GM21786 (cell line): ENCODE data around the gene LIPC.

Experiments used
- ATAC-seq: cut with Tn5 transposase; IDR thresholded peaks from one replicate; pipeline ENCODE4 v1.9.1; 2021; ENCODE audit not compliant: unreplicated experiment

LIPC gene

DNA sequence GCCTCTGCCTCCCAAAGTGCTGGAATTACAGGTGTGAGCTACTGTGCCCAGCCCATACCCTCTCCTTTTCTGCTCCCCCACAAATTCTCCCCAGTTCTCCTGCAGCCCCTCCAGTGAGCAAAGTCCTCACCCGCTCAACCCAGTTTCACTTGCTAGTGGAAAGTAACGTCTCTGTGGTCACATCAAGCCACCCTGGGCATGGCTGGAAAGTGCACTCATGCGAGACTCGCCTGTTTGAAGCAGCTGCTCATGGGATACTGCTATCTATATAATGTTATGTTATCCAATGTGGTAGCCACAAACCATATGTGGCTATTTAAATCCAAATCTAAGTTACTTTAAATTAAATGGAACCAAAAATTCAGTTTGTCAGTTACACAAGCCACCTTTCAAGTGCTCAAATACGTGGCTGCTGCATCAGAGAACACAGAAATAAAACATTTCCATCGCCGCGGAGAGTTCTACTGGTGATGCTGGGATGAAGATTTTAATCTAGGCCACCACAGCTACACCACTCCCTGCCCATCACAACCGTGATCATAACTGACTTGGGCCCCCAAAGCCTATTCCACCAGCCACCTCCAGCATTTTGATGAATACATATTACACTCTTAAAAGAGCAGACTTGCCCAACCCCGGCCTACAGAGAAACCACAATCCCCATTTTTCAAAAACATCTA lies 119.4 kb downstream of the LIPC start:
- no peak for ATAC-seq

DNA sequence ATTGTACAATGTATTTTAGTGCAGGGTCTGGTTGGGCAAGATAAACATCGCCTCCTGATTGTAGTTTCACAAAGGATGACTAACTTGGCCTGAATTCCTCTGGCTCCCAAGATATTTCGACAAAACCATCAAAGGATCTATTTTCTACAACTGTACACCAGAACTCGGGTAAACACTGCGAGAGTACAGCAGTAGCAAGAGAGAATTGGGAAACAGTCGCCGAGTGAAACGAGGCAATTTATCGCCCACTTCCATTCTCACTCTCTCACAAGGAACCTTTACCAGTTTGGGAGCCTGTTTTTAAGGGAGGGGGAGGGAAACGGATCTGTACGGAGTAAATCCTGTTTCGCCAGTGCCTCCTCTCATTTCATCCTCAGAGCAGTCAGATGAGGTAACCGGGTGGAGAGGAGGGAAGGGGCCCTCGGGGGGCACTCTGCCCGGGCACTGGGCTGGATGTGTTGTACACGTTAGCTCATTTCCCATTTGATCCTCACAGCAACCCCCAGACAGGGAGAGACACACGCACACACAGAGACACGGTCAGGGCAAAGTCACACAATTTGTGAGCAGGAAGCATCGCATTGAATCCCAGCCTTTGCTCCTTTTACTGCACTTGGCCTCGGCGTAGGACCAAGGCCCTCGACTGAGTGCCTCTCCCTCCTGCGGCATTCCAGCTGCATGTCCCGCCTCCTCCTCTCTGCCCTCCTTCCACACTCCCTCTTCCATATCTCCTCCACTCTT lies 120.1 kb downstream of the LIPC start:
- ATAC-seq, result no peak

DNA sequence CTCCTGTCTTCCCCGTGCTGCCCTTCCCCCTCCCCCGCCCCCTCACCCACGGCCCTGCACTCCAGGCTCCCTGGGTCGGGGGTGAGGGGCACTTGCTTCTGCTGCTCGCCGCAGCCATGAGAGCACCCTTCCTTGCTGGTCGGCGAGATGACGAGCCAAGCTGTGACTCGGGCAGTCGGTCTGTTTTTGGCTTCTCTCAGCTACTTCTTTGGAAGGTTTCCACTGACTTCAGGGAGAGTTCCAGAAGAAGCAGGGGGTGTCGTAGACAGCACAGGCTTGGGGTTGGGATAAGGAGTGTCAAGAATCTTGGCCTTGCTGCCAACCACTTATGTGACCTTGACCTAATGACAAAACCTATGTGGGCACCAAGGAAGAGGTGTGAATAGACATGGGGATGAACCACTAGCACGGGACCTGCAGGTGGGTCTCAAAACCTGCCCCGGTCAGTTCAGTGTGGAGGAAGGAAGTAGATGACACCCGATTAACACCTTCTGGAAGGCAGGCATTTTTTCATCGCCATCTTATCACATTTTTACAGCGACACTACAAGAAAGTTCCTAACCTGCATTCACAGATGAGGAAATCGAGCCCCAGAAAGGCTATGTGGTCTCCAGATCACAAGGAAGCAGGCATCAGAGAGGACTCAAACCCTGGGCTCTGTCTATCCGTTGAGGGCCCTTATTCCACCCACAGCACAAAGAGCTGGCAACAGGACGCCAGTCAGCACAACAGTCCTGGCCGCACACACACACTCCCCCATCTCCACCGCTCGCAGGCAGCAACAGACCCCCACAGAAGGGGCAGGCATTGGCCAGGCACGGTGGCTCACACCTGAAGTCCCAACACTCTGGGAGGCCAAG lies 120.9 kb downstream of the LIPC start:
- no peak for ATAC-seq

DNA sequence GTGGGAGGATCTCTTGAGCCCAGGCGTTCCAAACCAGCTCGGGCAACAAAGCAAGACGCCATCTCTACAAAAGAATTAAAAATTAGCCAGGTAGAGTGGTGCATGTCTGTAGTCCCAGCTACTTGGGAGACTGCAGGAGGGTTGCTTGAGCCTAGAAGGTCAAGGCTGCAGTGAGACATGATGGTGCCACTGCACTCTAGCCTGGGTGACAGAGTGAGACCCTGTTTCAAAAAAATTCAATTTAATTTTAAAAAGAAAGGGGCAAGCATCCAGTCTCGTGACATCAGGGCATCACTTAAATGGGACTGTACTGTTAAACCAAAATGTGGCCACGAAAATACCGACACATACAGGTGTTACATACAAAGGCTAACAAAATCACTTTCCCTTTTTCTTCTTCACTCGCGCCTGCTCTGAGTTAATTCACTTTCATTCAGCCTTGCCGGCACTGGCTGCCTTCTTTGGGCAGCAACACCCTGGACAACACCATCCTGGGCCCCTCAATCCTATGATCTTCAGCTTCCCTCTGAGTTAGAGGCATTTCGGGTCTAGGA lies 121.7 kb downstream of the LIPC start:
- no peak for ATAC-seq

DNA sequence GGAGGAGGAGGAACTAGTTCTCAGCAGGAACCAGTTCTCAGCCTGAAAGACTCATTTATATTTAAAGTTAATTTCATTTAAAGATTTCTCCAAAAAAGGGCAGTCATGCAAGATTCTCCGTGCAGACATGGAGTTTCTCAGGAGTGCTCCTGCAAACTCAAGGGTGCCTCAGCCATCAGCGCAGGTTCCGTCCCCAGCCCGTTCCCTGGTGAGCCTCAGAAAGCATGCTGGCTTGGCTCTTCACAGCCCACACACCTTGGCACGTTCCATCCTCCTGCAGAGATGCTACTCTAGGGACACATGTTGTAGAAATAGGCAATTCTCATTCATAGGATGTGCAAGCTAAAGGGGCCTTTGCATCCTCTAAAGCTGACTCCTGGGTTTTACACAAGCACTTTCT lies 123.0 kb downstream of the LIPC start:
- no peak for ATAC-seq

DNA sequence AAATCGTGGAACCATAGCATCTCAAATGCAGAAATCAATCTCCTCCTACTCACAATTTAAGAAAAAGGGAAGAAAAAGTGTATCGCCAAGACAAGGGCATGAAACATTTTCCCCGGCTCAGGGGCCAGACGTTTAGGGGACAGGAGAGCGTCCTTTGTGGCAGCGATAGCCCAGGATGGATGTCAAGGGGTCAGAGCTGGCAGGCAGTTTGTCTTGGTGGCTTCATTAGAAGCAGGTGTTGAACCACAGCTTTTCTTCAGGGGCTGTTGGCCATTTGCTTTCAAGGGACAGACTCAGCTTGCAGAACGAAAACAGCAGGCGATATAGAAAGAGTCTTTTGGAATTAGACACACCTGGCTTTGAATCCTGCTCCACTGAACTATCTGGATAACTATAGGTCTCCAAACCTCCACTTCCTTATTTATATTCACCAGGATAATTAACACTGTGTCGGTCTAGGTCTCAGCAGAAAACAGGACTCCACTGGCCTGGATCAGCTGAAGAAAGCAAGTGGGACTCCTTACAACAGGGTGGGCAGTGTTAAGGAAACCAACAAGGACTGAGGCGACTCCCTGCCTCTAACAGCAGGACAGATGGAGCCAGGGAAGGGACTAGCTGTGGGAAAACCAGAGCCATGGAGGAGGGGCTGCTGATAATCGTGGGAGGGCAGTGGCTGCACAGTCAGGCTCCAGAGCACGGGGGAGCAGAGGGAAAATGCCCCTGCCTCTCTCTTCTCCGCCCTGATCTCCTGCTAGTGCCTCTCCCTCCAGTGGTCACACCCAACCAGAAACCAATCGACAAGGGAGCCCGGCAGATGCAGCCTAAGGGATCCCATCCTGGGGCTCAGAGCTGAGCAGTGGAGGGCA lies 123.6 kb downstream of the LIPC start:
- no peak for ATAC-seq

DNA sequence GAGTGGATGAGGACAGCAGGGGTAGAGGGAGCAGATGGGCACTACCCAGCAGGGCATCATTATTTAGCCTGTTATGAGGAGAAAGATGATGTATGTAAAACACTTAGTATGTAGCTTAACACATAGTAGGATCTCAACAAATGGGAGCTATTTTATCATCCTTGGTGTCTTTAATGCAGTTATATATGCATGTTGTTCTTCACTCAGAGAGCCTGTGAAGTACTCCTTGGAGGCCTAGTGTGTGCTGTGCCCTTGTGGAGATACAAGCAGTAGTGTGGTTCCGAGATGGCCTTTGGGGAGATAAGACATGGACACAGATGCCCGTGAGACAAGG lies 124.2 kb downstream of the LIPC start:
- no peak for ATAC-seq

DNA sequence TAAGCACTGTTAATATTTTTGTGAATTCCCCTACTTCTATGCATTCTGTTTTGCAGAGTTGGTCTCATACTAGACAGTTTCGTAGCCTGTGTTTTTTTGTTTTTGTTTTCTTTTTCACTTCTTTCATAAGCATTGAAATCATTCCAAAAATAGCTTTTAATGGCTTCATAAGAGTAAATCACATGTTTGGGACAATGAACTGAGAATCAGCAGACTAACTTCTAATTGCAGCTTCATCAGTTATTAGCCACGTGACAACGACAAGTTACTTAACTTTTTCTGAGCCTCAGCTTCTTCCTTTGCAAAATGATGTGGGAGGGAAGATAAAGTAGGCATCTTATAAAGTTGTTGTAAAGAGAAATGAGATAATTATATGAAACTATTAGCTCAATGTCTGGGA lies 124.8 kb downstream of the LIPC start:
- ATAC-seq, result no peak

DNA sequence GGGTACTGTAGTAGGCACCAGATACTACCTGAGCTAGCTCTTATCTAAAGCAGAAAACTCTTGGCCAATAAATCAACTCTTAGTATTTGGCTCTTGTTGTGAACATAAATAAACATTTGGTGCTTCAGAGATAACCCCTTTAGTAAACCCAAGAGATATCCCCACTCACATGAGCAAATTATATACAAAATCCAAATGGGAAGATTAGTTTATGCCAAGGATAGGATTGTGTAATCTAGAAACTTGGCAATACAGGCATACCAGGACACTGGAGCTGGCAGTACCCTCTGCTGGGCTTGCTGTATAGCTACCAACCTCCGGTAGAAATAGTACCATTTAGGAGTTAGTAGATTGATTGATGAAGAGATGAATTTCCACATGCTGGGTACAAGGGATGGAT lies 127.0 kb downstream of the LIPC start:
- no peak for ATAC-seq

DNA sequence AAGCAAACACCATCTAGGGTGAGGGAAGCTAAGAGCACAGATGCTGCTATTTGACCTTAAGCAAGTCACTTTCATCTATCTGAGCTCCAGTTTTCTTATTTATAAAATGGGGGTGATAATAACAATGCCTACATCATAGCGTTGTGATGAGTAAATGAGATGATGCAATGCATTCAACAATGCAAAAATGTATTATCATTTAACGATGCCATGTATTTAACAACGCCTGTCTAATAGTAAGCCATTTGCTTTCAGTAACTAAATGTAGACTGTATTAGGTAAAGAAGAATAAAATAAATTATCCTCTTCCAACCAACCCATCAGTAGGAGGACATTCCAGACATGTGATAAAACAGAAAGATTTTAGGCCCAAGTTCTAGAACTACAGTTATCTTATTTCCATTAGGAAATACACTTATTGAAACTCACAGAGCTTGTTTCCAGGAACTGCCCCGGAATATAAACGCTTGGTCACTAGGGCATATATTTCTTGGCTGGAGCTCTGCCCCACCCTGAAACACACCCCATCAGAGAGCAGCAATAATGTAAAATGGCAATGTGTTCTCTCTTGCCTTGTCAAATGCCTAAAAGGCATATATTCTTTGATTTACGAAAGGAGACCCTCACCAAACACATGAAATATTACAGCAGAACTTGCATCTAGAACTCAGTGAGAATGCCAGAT lies 128.3 kb downstream of the LIPC start:
- ATAC-seq, result no peak

DNA sequence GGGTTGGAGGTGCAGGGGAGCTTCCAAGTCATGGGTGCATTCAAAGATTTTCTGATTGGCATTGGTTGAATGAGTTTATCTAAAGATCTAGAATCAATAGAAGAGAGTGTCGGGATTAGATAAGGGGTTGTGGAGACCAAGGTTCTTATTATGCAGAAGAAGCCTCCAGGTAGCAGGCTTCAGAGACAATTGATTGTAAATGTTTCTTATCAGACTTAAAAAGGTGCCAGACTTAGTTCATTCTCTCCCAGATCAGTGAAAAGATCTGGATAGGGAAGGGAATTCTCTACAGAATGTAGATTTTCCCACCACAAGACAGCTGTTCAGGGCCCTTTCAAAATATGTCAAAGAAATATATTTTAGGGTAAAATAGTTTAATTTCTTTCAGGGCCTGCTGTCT lies 129.5 kb downstream of the LIPC start:
- no peak for ATAC-seq

DNA sequence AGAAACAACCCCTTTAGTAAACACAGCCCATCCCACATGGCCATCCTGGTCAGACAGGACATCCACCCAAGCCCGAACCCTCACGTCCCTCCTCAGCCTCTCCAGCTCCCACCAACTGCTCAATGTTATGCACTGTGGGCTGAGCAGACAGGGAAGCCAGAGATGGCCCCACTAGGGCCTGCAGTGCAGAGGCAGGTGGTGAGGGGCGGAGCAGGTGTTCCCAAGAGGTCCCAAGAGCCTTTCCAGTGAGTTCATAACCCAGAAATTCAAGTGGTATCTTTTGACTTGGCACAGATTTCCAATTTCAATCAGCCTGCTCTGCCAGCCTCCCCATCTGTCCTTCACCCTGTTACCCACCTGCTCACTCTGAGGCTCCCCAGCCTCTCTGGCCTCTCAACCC lies 130.3 kb downstream of the LIPC start:
- no peak for ATAC-seq

DNA sequence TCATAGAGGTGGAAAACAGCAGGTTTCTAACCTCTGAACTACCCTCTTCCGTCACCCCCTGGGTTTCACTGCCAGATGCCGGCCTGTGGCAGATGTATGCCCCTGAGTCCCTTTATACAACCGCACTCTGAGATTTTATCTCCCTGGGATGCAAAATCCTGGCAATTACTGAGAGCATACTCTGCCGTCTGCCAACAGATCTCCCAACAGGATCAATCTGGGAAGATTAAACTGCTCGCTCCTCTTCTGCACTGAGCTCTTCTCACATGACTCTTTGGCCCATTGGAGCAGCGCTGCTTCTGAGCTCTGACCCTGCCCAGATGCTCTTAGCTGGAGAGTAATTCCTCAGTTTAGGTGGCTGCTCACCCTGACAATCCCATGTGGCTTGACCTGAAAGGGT lies 133.2 kb downstream of the LIPC start:
- no peak for ATAC-seq

DNA sequence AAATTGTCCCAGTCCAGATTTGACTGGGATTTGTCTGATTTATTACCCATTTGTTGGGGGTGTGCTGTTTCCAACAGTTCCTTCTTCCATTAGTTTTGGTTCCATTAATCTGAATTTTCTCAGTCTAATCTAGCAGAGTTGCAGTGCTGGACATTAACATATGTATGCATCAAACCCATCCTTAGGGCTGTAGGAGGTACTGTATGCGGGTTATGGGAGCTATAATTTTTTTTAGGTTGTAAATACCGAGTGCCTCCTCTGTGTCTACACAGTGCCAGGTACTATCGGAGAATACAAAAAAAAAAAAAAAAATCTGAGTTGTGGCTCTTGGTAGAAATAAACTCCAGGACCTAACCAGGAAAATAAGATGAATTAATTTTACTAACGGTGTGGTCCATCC lies 133.8 kb downstream of the LIPC start:
- no peak for ATAC-seq

DNA sequence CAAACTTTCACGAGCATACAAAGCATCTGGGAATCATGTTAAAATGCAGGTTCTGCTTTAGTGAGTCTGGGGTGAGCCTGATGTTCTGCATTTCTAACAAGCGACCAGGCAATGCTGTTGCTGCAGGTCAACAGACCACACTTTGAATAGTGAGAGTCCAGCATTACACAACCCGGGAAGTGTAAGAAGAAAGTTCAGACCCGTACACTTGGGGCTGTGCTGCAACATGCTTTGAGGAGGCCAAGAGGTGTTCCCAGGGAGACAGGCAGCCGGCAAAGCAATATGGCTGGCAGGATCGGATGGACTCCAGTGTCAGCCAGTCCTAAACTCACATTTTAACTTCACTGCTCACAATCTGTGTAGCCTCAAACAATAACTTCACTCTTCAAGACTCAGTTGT lies 134.2 kb downstream of the LIPC start:
- no peak for ATAC-seq

DNA sequence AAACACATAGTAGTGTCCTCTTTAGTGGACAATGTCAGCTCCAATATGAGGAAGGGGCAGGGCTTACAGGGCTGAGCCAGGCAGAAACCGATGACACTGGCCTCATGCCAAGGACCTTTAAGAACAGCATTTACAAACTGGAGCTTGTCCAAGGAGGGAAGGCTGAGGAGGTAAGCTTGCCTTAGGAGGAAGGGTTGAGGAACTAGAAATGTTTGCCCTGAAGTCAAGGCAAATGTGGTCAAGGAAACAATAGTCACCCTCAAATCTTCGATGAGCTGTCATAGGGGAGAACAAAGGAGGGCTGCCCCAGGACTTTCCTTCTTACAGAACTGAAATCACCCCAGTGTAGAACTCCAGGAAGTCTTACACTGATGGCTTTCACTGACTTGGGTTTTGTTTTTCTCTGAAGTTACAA lies 136.4 kb downstream of the LIPC start:
- ATAC-seq, result no peak

DNA sequence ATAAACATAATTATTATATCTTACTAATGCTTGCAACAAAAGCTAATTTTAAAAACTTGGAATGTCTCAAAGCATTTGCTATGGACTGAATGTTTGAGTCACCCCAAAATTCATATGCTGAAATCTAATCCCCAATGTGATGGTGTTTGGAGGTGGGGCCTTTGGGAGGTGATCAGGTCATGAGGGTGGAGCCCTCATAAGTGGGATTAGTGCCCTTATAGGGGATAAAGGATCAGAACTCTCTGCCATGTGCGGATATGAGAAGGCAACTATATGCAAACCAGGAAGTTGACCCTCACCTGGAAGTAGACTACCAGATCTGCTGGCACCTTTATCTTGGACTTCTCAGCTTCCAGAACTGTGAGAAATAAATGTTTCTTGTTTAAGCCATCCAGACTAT lies 137.7 kb downstream of the LIPC start:
- ATAC-seq, result no peak

DNA sequence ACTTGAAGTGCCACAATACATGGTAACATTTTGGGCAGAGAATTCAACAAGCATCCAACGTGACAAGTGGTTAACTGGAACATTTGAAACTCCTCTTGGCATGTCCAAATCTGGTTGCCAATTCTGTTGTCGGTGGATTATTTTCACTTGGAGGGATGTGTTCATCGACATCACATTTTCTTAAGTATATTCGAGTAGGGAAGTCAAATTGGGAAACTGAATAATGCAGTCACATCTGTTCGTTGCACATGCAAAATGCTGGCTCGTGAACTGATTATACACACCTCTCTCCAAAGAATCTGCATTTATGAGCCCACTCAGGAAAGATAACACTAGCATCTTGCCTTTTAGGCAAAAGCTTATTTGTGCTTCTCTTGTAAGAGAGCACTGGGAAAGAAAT lies 139.7 kb downstream of the LIPC start:
- no peak for ATAC-seq

DNA sequence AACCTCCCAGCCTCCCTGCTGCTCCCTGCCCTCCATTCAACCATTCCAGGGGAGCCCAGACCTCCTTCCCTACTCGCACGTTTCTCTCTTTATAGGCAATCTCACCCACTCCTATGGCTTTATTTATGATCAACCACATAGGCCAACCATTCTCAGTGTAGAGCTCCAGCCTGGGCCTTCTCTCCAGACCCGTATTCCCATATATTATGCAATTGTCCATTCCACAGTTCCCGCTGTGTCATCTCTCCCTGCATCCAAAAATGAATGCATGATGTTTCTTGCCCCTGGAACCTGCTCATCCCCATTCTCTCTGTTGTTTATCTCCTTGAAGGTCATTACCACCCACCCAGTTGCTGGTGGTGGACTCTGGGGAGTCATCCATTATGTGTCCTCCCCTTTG lies 140.7 kb downstream of the LIPC start:
- no peak for ATAC-seq

DNA sequence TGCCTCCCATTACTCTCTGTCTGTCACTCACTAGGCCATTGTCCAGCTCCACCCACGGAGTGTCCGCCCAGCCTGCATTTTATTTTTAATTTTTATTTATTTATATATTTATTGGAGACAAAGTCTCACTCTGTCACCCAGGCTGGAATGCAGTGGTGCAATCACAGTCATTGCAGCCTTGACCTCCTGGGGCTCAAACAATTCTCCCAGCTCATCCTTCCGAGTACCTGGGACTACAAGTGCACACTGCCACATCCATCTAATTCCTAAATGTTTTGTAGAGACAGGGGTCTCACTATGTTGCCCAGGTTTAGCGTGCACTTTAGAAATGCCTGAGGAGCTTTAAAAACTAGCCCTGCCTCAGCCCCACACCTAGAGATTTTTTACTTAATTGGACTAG lies 141.5 kb downstream of the LIPC start:
- no peak for ATAC-seq
